HEK293T (cell line): ENCODE results near the gene APBA3.

Experiments
- BHLHE40 ChIP-seq: fragments of 450-650 bp; IDR thresholded peaks from 2 replicates; pipeline ENCODE4 v1.6.1; 2016; ENCODE audit warnings: mild to moderate bottlenecking, moderate library complexity, borderline replicate concordance
- ELF4 ChIP-seq: fragments of 450-650 bp; IDR thresholded peaks from 2 replicates; pipeline ENCODE4 v1.6.1; 2017; ENCODE audit warnings: antibody characterized with exemption
- FOXA1 ChIP-seq: fragments of 450-650 bp; IDR thresholded peaks from 2 replicates; pipeline ENCODE4 v1.6.1; 2016; ENCODE audit warnings: mild to moderate bottlenecking
- FOXK2 ChIP-seq: fragments of 450-650 bp; IDR thresholded peaks from 2 replicates; pipeline ENCODE4 v1.6.1; 2016; ENCODE audit warnings: mild to moderate bottlenecking
- FOXM1 ChIP-seq: fragments of 450-650 bp; IDR thresholded peaks from 2 replicates; pipeline ENCODE4 v1.6.1; 2017; ENCODE audit warnings: mild to moderate bottlenecking, borderline replicate concordance
- L3MBTL2 ChIP-seq: fragments of 450-650 bp; conservative IDR thresholded peaks from 2 replicates; pipeline ENCODE4 v1.6.1; 2016; ENCODE audit warnings: mild to moderate bottlenecking
- SP1 ChIP-seq: fragments of 450-650 bp; IDR thresholded peaks from 2 replicates; pipeline ENCODE4 v1.6.1; 2017
- TARDBP ChIP-seq: fragments of 450-650 bp; IDR thresholded peaks from 2 replicates; pipeline ENCODE4 v1.6.1; 2016
- ZNF384 ChIP-seq: fragments of 450-650 bp; IDR thresholded peaks from 2 replicates; pipeline ENCODE4 v1.6.1; 2016

GRCh38 chr19:3796358-3796757 lies 34.9 kb upstream of the APBA3 start:
- TF ChIP-seq FOXA1, result no peak
- TF ChIP-seq FOXM1, result no peak
- no peak for TF ChIP-seq SP1
- TF ChIP-seq FOXK2, result no peak
- no peak for TF ChIP-seq BHLHE40
- TF ChIP-seq ELF4, result no peak
- TF ChIP-seq L3MBTL2, result no peak
- TF ChIP-seq TARDBP, result no peak
- TF ChIP-seq ZNF384, result no peak
